Neutrophil (primary cell): Measurements from ENCODE around the gene RAPGEF3.

ENCODE experiments used
- H3K27ac ChIP-seq: fragments of 200-600 bp; sonication (generic); 2 replicates; pipeline ENCODE4 v1.5.1; 2016; ENCODE audit warnings: mild to moderate bottlenecking, moderate library complexity
- H3K27me3 ChIP-seq: fragments of 200-600 bp; sonication (generic); 2 replicates; pipeline ENCODE4 v1.6.0; 2016; ENCODE audit warnings: mild to moderate bottlenecking
- H3K36me3 ChIP-seq: fragments of 200-600 bp; sonication (generic); 2 replicates; pipeline ENCODE4 v1.5.1; 2017
- H3K4me1 ChIP-seq, 2 experiments: fragments of 200-600 bp in 1 of 2; sonication (generic) in 1 of 2; 1 replicate in 1 of 2; 2 replicates in 1 of 2; pipeline versions ENCODE4 v1.5.1 to v1.6.1; 2013 to 2016; ENCODE audit warnings: low read depth in 1 of 2, low read length in 1 of 2, mild to moderate bottlenecking in 1 of 2, moderate library complexity in 1 of 2; ENCODE audit not compliant: control insufficient read depth in 1 of 2, insufficient read depth in 1 of 2
- H3K4me3 ChIP-seq, 2 experiments: fragments of 200-600 bp in 1 of 2; sonication (generic) in 1 of 2; 1 replicate in 1 of 2; 2 replicates in 1 of 2; pipeline ENCODE4 v1.5.1; 2013 to 2016; ENCODE audit warnings: low read depth in 1 of 2, low read length in 1 of 2, mild to moderate bottlenecking in 1 of 2, moderate library complexity in 1 of 2
- H3K9me3 ChIP-seq: fragments of 200-600 bp; sonication (generic); 2 replicates; pipeline ENCODE4 v1.5.1; 2016
- TF ChIP-seq, protein P1 (sequence below): fragments of 200-600 bp; sonication (generic); IDR thresholded peaks from 2 replicates; pipeline ENCODE4 v1.5.1; 2016; ENCODE audit warnings: antibody characterized with exemption

The RAPGEF3 gene

DNA sequence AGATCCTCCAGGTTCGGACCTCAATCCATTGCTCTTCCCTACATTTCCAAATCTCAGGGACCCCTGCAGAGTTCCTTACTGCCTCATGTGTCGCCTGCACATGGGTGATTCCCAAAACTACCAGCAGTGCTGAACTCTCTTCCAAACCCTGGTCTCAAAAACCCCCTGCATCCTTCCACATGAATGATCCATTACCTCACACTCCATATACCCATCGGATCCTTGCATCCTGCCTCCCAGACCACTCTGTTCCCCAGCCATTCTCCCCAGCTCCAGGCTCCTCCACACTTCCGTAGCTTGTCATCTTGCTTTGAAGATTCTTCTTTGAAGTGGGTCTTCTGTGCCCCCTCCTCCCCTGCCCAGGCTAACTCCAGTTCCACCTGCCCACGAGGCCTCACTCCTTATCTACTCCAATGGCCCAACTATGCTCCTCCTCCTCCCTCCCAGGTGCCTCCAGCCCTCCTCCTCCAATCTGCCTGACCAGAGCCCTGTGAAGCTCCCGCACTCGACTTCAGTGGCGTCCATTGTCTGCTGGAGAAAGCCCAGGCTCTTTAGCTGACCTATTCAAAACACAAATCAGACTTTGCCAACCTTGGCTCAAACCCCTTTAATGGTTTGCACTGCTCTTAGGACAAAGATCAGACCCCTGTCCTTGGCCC, 13.8 kb downstream of the RAPGEF3 start:
- Histone ChIP-seq H3K27me3 (no peaks in the 10 kb centered on the region), H3K4me1 (no peaks in the 10 kb centered on the region), H3K4me3 (no peak overlapping the region), H3K9me3 (no peaks in the 10 kb centered on the region), H3K36me3 (peaks cover 9% of the 10 kb centered on the region), H3K27ac (no peak overlapping the region)
- TF ChIP-seq, protein P1, sequence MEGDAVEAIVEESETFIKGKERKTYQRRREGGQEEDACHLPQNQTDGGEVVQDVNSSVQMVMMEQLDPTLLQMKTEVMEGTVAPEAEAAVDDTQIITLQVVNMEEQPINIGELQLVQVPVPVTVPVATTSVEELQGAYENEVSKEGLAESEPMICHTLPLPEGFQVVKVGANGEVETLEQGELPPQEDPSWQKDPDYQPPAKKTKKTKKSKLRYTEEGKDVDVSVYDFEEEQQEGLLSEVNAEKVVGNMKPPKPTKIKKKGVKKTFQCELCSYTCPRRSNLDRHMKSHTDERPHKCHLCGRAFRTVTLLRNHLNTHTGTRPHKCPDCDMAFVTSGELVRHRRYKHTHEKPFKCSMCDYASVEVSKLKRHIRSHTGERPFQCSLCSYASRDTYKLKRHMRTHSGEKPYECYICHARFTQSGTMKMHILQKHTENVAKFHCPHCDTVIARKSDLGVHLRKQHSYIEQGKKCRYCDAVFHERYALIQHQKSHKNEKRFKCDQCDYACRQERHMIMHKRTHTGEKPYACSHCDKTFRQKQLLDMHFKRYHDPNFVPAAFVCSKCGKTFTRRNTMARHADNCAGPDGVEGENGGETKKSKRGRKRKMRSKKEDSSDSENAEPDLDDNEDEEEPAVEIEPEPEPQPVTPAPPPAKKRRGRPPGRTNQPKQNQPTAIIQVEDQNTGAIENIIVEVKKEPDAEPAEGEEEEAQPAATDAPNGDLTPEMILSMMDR: no peak

DNA sequence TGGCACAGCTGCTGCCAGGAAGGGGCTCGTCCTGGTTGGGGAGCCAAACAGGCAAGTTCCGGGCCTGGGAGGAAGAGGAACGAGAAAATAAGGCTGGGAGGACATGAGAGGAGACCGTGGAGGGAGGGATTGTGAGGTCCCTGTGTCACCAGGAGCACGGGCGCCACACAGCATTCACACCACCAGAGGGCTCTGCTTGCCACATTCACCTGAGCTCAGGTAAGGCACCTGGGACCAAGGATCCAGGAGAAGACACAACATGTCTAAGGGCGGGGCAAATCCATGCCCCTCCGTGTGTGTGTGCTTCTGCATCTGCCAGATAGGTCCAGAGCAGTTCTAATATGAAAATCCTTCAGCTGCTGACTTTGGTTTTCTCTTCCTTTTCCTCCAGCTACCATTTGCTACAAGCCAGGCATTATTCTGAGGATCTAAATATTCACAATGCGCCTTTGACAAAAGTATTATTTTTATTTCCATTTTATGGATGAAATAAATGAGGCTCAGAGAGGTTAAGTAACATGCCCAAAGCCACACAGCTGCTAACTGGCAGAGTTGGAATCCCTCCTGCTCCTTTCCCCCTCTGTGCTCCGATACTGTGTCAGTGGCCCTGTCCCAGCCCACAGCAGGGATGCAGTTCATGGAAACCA, 14.6 kb downstream of the RAPGEF3 start:
- TF ChIP-seq, protein P1: peak; percentile 58
- H3K9me3 ChIP-seq: no peaks in the 10 kb centered on the region
- no peak overlapping the region for H3K27ac ChIP-seq
- H3K4me1 ChIP-seq: no peaks in the 10 kb centered on the region
- H3K27me3 ChIP-seq: no peaks in the 10 kb centered on the region
- H3K36me3 ChIP-seq: peaks cover 9% of the 10 kb centered on the region
- no peak overlapping the region for H3K4me3 ChIP-seq

DNA sequence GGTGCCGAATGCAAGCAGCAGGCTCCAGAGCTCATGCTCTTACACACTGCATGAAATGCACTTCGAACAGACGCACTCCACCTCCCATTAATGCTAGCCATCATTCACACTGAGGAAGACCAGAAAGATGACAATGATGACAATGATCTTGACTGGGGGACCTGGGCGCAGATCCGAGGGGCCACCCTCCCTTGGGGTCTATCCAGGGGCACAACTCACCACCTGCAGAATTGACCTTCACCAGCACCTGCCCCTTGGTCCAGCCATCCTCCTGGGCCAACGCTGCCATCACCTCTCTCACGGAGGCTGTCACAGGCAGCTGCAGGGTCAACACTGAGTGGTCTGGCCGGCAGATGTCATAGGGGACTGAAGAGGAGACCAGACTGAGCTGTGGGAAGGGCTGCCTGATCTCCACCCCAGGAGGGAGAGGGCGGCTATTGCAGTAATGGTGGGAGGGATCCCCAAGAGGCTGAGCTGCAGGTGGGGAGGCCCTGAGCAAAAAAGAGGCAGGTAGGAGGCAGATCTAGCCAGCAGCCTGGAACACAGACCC, 15.3 kb downstream of the RAPGEF3 start:
- Histone ChIP-seq H3K4me1 (no peaks in the 10 kb centered on the region), H3K27ac (no peak overlapping the region), H3K4me3 (no peak overlapping the region), H3K9me3 (no peaks in the 10 kb centered on the region), H3K27me3 (no peaks in the 10 kb centered on the region), H3K36me3 (peaks cover 6% of the 10 kb centered on the region)
- TF ChIP-seq, protein P1: no peak

DNA sequence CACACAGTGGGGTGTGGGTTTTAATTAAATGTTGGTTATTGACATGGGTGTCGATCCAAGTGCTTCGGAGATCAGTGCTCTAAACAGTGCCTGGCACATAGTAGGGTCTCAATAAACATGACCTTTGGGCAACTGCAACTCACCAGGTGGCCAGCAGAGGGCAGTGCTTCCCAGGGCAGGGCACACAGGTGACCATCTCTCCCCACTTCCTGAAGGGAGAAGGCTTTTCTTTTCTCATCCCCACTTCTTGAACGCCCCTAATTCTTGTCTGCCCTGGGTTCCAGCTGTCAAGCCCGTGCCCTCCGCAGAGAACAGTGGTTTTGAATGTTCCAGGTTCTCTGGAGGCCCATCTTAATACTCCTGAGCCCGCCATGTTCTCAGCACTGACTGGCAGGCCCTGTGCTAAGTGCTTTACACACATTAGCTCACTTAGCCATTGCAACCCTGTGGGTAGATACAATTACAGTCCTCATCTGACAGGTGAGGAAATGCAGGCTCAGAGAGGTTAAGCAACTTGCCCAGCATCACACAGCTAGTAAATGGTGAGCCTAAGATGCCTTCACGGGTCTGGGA, 16.3 kb downstream of the RAPGEF3 start:
- Histone ChIP-seq H3K9me3 (no peaks in the 10 kb centered on the region), H3K27ac (no peak overlapping the region), H3K36me3 (no peaks in the 10 kb centered on the region), H3K27me3 (no peaks in the 10 kb centered on the region), H3K4me3 (no peak overlapping the region), H3K4me1 (no peaks in the 10 kb centered on the region)
- TF ChIP-seq, protein P1: peak; percentile 96

DNA sequence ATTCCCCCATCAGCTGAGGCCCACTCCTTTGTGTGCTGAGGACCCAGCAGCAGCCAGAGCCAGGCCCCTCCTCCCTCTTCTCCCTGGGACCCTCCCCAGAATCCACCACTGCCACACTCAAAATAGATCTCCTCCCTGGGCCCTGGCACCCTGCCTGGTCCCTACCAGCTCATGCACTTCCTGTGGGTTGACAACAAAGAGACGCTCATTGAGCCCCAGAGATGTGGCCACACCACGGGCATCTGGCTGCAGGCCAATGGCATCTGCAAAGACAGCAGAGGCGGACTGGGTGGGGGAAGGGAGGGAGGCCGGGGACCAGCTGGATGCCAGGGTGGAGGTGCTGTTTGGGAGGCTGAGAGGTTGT, 17.4 kb downstream of the RAPGEF3 start:
- TF ChIP-seq, protein P1: no peak
- H3K27me3 ChIP-seq: no peaks in the 10 kb centered on the region
- no peaks in the 10 kb centered on the region for H3K4me1 ChIP-seq
- no peaks in the 10 kb centered on the region for H3K36me3 ChIP-seq
- no peak overlapping the region for H3K27ac ChIP-seq
- no peak overlapping the region for H3K4me3 ChIP-seq
- no peaks in the 10 kb centered on the region for H3K9me3 ChIP-seq
